DND-41 (cell line): ENCODE measurements around the gene CRIP1.

ENCODE experiments used
- ATAC-seq: fragments of 200-7000 bp; cut with Tn5 transposase; 3 replicates; pipeline ENCODE4 v1.9.1; 2021; ENCODE audit warnings: low read depth; ENCODE audit not compliant: insufficient read depth
- DNase-seq: peaks from one replicate; pipeline ENCODE4 v3.0.0-alpha.2; 2020
- H2AFZ ChIP-seq: 2 replicates; pipeline ENCODE4 v1.6.0; 2012; ENCODE audit warnings: low read depth, low read length
- H3K27ac ChIP-seq: 2 replicates; pipeline ENCODE4 v1.5.1; 2012; ENCODE audit warnings: low read length, inconsistent platforms
- H3K27me3 ChIP-seq: fragments of 200-600 bp; sonication (generic); 2 replicates; pipeline ENCODE4 v1.6.0; 2012; ENCODE audit warnings: low read length, mild to moderate bottlenecking, inconsistent platforms; ENCODE audit not compliant: insufficient read depth, poor library complexity
- H3K36me3 ChIP-seq: 2 replicates; pipeline ENCODE4 v1.5.1; 2012; ENCODE audit warnings: low read length, inconsistent platforms; ENCODE audit not compliant: insufficient read depth
- H3K4me1 ChIP-seq: 2 replicates; pipeline ENCODE4 v1.5.1; 2012; ENCODE audit warnings: mild to moderate bottlenecking, low read length; ENCODE audit not compliant: insufficient read depth
- H3K4me2 ChIP-seq: 2 replicates; pipeline ENCODE4 v1.6.0; 2012; ENCODE audit warnings: mild to moderate bottlenecking, moderate library complexity, low read length, inconsistent platforms; ENCODE audit not compliant: insufficient read depth
- H3K4me3 ChIP-seq, 2 experiments: fragments of 200-600 bp in 1 of 2; shearing (Covaris generic) in 1 of 2; 2 replicates each; pipeline ENCODE4 v1.5.1; 2012 to 2016; ENCODE audit warnings: inconsistent platforms in 2 of 2, low read length in 2 of 2, mild to moderate bottlenecking in 2 of 2, low read depth in 1 of 2, moderate library complexity in 1 of 2
- H3K79me2 ChIP-seq: 2 replicates; pipeline ENCODE4 v1.6.0; 2012; ENCODE audit warnings: low read length, inconsistent platforms; ENCODE audit not compliant: insufficient read depth
- H3K9ac ChIP-seq: 2 replicates; pipeline ENCODE4 v1.6.0; 2012; ENCODE audit warnings: low read depth, mild to moderate bottlenecking, inconsistent platforms, low read length, moderate library complexity
- H3K9me3 ChIP-seq: 2 replicates; pipeline ENCODE4 v1.5.1; 2012; ENCODE audit warnings: low read length, moderate library complexity, mild to moderate bottlenecking, inconsistent platforms; ENCODE audit not compliant: insufficient read depth, severe bottlenecking
- H4K20me1 ChIP-seq: 2 replicates; pipeline ENCODE4 v1.6.0; 2012; ENCODE audit warnings: low read length; ENCODE audit not compliant: insufficient read depth
- EZH2 ChIP-seq: IDR thresholded peaks from 3 replicates; pipeline ENCODE4 v1.6.1; 2012; ENCODE audit warnings: borderline replicate concordance, low read depth, mild to moderate bottlenecking, moderate library complexity, low read length, inconsistent platforms; ENCODE audit not compliant: severe bottlenecking
- TF ChIP-seq, protein P1 (sequence below): IDR thresholded peaks from 2 replicates; pipeline ENCODE4 v1.5.1; 2012; ENCODE audit warnings: borderline replicate concordance, low read length, moderate library complexity, mild to moderate bottlenecking; ENCODE audit not compliant: poor library complexity, severe bottlenecking; ENCODE audit errors: extremely low read depth

The CRIP1 gene

GRCh38 chr14:105525861-105526775 lies 39.4 kb downstream of the CRIP1 start, which contains the start of gene TMEM121:
TSS of gene TMEM121 (plus strand) at chr14:105526583. CDS start at chr14:105528835, 2,252 bp downstream.
- no peak within 1 kb of the TSS for H3K4me3 ChIP-seq
- no peak within 1 kb of the TSS for H2AFZ ChIP-seq
- H3K27ac ChIP-seq, result no peak within 1 kb of the TSS
- H3K9me3 ChIP-seq, result no peaks in the 10 kb centered on the region
- H3K36me3 ChIP-seq, result no peaks in the 10 kb centered on the region
- no peak within 1 kb of the TSS for H3K4me2 ChIP-seq
- TF ChIP-seq, protein P1, sequence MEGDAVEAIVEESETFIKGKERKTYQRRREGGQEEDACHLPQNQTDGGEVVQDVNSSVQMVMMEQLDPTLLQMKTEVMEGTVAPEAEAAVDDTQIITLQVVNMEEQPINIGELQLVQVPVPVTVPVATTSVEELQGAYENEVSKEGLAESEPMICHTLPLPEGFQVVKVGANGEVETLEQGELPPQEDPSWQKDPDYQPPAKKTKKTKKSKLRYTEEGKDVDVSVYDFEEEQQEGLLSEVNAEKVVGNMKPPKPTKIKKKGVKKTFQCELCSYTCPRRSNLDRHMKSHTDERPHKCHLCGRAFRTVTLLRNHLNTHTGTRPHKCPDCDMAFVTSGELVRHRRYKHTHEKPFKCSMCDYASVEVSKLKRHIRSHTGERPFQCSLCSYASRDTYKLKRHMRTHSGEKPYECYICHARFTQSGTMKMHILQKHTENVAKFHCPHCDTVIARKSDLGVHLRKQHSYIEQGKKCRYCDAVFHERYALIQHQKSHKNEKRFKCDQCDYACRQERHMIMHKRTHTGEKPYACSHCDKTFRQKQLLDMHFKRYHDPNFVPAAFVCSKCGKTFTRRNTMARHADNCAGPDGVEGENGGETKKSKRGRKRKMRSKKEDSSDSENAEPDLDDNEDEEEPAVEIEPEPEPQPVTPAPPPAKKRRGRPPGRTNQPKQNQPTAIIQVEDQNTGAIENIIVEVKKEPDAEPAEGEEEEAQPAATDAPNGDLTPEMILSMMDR, result no peak
- TF ChIP-seq EZH2, result no peak
- H3K9ac ChIP-seq, result no peak within 1 kb of the TSS
- DNase-seq (no peak), ATAC-seq (no peak)
- no peaks in the 10 kb centered on the region for H3K27me3 ChIP-seq
- H3K4me1 ChIP-seq, result peaks cover 12% of the 10 kb centered on the region
- no peaks in the 10 kb centered on the region for H4K20me1 ChIP-seq
- no peaks in the 10 kb centered on the region for H3K79me2 ChIP-seq

GRCh38 chr14:105526776-105527380 lies 40.2 kb downstream of the CRIP1 start:
- no peak for ATAC-seq
- Histone ChIP-seq H3K4me2 (no peak overlapping the region), H3K9ac (no peak overlapping the region), H3K79me2 (no peaks in the 10 kb centered on the region), H3K27ac (no peak overlapping the region), H2AFZ (no peak overlapping the region), H3K4me1 (peaks cover 12% of the 10 kb centered on the region), H4K20me1 (no peaks in the 10 kb centered on the region), H3K27me3 (no peaks in the 10 kb centered on the region), H3K9me3 (no peaks in the 10 kb centered on the region), H3K4me3 (no peak overlapping the region), H3K36me3 (no peaks in the 10 kb centered on the region)
- DNase-seq, result no peak
- no peak for TF ChIP-seq EZH2
- TF ChIP-seq, protein P1, result no peak

- Histone ChIP-seq H3K4me3 (peak overlapping the region in 1 of 2 experiments; percentile 43; a peak in 1 of 4 replicates), H3K79me2 (no peaks in the 10 kb centered on the region), H3K27ac (0 out of 2 replicates have a peak overlapping the region, but pooled peaks have one; percentile 56)
Observed at GRCh38 chr14:105527381-105527825, 40.7 kb downstream of the CRIP1 start.

More at GRCh38 chr14:105527381-105527825, 40.7 kb downstream of the CRIP1 start:
- Histone ChIP-seq H3K9me3 (no peaks in the 10 kb centered on the region), H2AFZ (peak overlapping the region; percentile 72), H4K20me1 (no peaks in the 10 kb centered on the region), H3K9ac (peak overlapping the region; percentile 69; the same call in 1 of the 2 replicates), H3K4me1 (peaks cover 12% of the 10 kb centered on the region), H3K27me3 (no peaks in the 10 kb centered on the region), H3K36me3 (no peaks in the 10 kb centered on the region), H3K4me2 (peak overlapping the region; percentile 57; the same call in 1 of the 2 replicates)
- DNase-seq, result no peak
- TF ChIP-seq, protein P1, result no peak
- no peak for TF ChIP-seq EZH2
- ATAC-seq, result no peak
